ENCODE results near the gene OTUD6A.

DNA sequence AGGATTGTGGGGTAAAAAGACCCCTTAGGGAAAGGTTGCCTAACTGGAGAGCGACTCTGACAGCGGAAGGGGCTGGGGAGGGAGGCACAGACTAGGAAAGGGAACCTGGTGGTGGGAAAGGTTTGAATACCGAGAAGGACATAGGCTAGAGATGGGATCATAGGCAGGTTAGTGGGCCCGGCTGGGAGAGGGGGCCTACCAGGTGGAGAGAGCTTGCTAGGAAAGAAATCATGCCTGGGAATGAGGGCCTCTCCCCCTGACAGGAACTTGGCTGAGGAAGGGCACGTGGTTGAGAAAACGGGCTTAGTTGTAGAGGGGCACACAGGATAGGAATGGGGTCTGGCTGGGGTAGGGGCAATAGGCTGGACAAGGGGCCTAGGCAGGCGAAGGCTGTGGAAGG, 4.4 kb downstream of the OTUD6A start:
- TF ChIP-seq, protein P1, sequence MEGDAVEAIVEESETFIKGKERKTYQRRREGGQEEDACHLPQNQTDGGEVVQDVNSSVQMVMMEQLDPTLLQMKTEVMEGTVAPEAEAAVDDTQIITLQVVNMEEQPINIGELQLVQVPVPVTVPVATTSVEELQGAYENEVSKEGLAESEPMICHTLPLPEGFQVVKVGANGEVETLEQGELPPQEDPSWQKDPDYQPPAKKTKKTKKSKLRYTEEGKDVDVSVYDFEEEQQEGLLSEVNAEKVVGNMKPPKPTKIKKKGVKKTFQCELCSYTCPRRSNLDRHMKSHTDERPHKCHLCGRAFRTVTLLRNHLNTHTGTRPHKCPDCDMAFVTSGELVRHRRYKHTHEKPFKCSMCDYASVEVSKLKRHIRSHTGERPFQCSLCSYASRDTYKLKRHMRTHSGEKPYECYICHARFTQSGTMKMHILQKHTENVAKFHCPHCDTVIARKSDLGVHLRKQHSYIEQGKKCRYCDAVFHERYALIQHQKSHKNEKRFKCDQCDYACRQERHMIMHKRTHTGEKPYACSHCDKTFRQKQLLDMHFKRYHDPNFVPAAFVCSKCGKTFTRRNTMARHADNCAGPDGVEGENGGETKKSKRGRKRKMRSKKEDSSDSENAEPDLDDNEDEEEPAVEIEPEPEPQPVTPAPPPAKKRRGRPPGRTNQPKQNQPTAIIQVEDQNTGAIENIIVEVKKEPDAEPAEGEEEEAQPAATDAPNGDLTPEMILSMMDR (conservative IDR thresholded peaks at IDR 0.05; ENCODE audit: low read length) = no peak
- TF ChIP-seq EZH2phosphoT487 (IDR thresholded peaks at IDR 0.05; ENCODE audit: borderline replicate concordance) = no peak

Data from Loucy (cell line).